Measurements from ENCODE around the gene GCLM. TPM values are rescaled to one million over a fixed set of nuclear protein-coding genes. Genes with fewer than 3 reads are reported as not detected.

The GCLM gene
- total RNA-seq, 1 experiment from 2014 or later = 33.7 TPM

- ChIA-PET CTCF (no interaction called here), POLR2A (no interaction called here)
- H3K4me1 ChIP-seq (ENCODE audit: control insufficient read depth, insufficient read depth, low read length) = peaks cover 4% of the 10 kb centered on the region; the same call in 1 of the 2 replicates
- no peaks in the 10 kb centered on the region for H3K27me3 ChIP-seq (ENCODE audit: control insufficient read depth, insufficient read depth, low read length)
- no peaks in the 10 kb centered on the region for H3K9me3 ChIP-seq (ENCODE audit: control insufficient read depth, insufficient read depth, low read depth, low read length)
- DNase-seq (ENCODE audit: low read depth, low spot score) = no peak
- ATAC-seq = no peak
- no peak overlapping the region for H3K4me3 ChIP-seq (ENCODE audit: low read depth in 2 of 2, low read length in 2 of 2)
- in situ Hi-C loops (cut with HindIII; ENCODE audit: low pct_unique_long_range_greater_than_20kb, low sequenced_read_pairs) = no loop called here
- no peak overlapping the region for H3K27ac ChIP-seq (ENCODE audit: low read length)
- TF ChIP-seq POLR2AphosphoS5 (IDR thresholded peaks at IDR 0.05; ENCODE audit: low read depth, low read length) = no peak
- intact Hi-C loops (cut with micrococcal nuclease; ENCODE audit: unreplicated experiment) = loop anchor here (10.0 kb wide), 1 partner anchor 206 kb away; no protein-coding TSS in a partner anchor
- H3K36me3 ChIP-seq (ENCODE audit: control insufficient read depth, insufficient read depth, low read length) = no peaks in the 10 kb centered on the region
- BruUV-seq (replicated peaks) = no TSS peak
Observed at GRCh38 chr1:93840956-93841482, 68.2 kb downstream of the GCLM start.

- DNase-seq (ENCODE audit: low read depth, low spot score) = no peak
- H3K4me3 ChIP-seq (ENCODE audit: low read depth in 2 of 2, low read length in 2 of 2) = no peak overlapping the region
- ATAC-seq = no peak
- in situ Hi-C loops (cut with HindIII; ENCODE audit: low pct_unique_long_range_greater_than_20kb, low sequenced_read_pairs) = no loop called here
- no peaks in the 10 kb centered on the region for H3K4me1 ChIP-seq (ENCODE audit: control insufficient read depth, insufficient read depth, low read length)
- no peaks in the 10 kb centered on the region for H3K9me3 ChIP-seq (ENCODE audit: control insufficient read depth, insufficient read depth, low read depth, low read length)
- no peaks in the 10 kb centered on the region for H3K27me3 ChIP-seq (ENCODE audit: control insufficient read depth, insufficient read depth, low read length)
- TF ChIP-seq CTCF (IDR thresholded peaks at IDR 0.05) = no peak
- no peak for TF ChIP-seq POLR2AphosphoS5 (IDR thresholded peaks at IDR 0.05; ENCODE audit: low read depth, low read length)
- no peak for TF ChIP-seq SIN3A (IDR thresholded peaks at IDR 0.05; ENCODE audit: borderline replicate concordance, insufficient read depth, low read depth, low read length)
- TF ChIP-seq, protein P1, sequence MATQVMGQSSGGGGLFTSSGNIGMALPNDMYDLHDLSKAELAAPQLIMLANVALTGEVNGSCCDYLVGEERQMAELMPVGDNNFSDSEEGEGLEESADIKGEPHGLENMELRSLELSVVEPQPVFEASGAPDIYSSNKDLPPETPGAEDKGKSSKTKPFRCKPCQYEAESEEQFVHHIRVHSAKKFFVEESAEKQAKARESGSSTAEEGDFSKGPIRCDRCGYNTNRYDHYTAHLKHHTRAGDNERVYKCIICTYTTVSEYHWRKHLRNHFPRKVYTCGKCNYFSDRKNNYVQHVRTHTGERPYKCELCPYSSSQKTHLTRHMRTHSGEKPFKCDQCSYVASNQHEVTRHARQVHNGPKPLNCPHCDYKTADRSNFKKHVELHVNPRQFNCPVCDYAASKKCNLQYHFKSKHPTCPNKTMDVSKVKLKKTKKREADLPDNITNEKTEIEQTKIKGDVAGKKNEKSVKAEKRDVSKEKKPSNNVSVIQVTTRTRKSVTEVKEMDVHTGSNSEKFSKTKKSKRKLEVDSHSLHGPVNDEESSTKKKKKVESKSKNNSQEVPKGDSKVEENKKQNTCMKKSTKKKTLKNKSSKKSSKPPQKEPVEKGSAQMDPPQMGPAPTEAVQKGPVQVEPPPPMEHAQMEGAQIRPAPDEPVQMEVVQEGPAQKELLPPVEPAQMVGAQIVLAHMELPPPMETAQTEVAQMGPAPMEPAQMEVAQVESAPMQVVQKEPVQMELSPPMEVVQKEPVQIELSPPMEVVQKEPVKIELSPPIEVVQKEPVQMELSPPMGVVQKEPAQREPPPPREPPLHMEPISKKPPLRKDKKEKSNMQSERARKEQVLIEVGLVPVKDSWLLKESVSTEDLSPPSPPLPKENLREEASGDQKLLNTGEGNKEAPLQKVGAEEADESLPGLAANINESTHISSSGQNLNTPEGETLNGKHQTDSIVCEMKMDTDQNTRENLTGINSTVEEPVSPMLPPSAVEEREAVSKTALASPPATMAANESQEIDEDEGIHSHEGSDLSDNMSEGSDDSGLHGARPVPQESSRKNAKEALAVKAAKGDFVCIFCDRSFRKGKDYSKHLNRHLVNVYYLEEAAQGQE (IDR thresholded peaks at IDR 0.05; ENCODE audit: insufficient read depth in 1 of 2, low read depth in 2 of 2, low read length in 1 of 2) = no peak
- TF ChIP-seq TCF7L2 (IDR thresholded peaks at IDR 0.05; ENCODE audit: low read depth, low read length) = no peak
- POLR2A ChIA-PET = no interaction called here
- intact Hi-C loops (cut with micrococcal nuclease; ENCODE audit: unreplicated experiment) = loop anchor here (10.0 kb wide), 1 partner anchor 205 kb away; no protein-coding TSS in a partner anchor
- no peaks in the 10 kb centered on the region for H3K36me3 ChIP-seq (ENCODE audit: control insufficient read depth, insufficient read depth, low read length)
- no TSS peak for BruUV-seq (replicated peaks)
- CTCF ChIA-PET = no interaction called here
- H3K27ac ChIP-seq (ENCODE audit: low read length) = no peak overlapping the region
Observed at GRCh38 chr1:93839753-93840152, 69.5 kb downstream of the GCLM start.

GRCh38 chr1:93839307-93839706 is 69.9 kb downstream of the GCLM start:
- no peak overlapping the region for H3K27ac ChIP-seq (ENCODE audit: low read length)

More at GRCh38 chr1:93839307-93839706, 69.9 kb downstream of the GCLM start:
- TF ChIP-seq TCF7L2 (IDR thresholded peaks at IDR 0.05; ENCODE audit: low read depth, low read length) (no peak), CTCF (IDR thresholded peaks at IDR 0.05) (no peak), POLR2AphosphoS5 (IDR thresholded peaks at IDR 0.05; ENCODE audit: low read depth, low read length) (no peak), SIN3A (IDR thresholded peaks at IDR 0.05; ENCODE audit: borderline replicate concordance, insufficient read depth, low read depth, low read length) (no peak)
- TF ChIP-seq, protein P1 (IDR thresholded peaks at IDR 0.05; ENCODE audit: insufficient read depth in 1 of 2, low read depth in 2 of 2, low read length in 1 of 2) = no peak
- Histone ChIP-seq H3K9me3 (ENCODE audit: control insufficient read depth, insufficient read depth, low read depth, low read length) (no peaks in the 10 kb centered on the region), H3K36me3 (ENCODE audit: control insufficient read depth, insufficient read depth, low read length) (no peaks in the 10 kb centered on the region), H3K4me1 (ENCODE audit: control insufficient read depth, insufficient read depth, low read length) (no peaks in the 10 kb centered on the region), H3K27me3 (ENCODE audit: control insufficient read depth, insufficient read depth, low read length) (no peaks in the 10 kb centered on the region), H3K4me3 (ENCODE audit: low read depth in 2 of 2, low read length in 2 of 2) (no peak overlapping the region)
- no TSS peak for BruUV-seq (replicated peaks)
- DNase-seq (ENCODE audit: low read depth, low spot score) = no peak
- no peak for ATAC-seq
- ChIA-PET POLR2A (no interaction called here), CTCF (no interaction called here)
- intact Hi-C loops (cut with micrococcal nuclease; ENCODE audit: unreplicated experiment) = no loop called here
- in situ Hi-C loops (cut with HindIII; ENCODE audit: low pct_unique_long_range_greater_than_20kb, low sequenced_read_pairs) = no loop called here
